IMR-90 (cell line): ENCODE results near the gene NTMT1. TPM values are rescaled to one million over a fixed set of nuclear protein-coding genes. Genes with fewer than 3 reads are reported as not detected.
A peak's percentile ranks its signal among the peaks of the same experiment; 100 is the strongest.

ENCODE experiments used
- ATAC-seq: fragments of 200-7000 bp; cut with Tn5 transposase; 2 replicates; pipeline ENCODE4 v1.9.1; 2020; ENCODE audit warnings: low read depth, mild to moderate bottlenecking, moderate library complexity
- BruUV-seq: library from RNA; stranded (reverse); fragments of 400-500 nt; replicated peaks from 2 replicates; lab custom pipeline; 2021; lab: Mats Ljungman, UMichigan
- CTCF ChIA-PET: fragments of 300-600 bp; formaldehyde crosslinking; extraction: SDS; loops from one replicate; lab custom pipeline; 2021; ENCODE audit warnings: antibody characterized with exemption; lab: Yijun Ruan, JAX
- POLR2A ChIA-PET: fragments of 300-600 bp; sonication (Branson Sonifier 250); formaldehyde crosslinking; loops from one replicate; lab custom pipeline; 2022; ENCODE audit warnings: antibody characterized with exemption; ENCODE audit not compliant: unreplicated experiment; lab: Charles Lee
- DNase-seq: peaks from one replicate; pipeline ENCODE4 v3.0.0; 2013
- H2AFZ ChIP-seq: replicated peaks from 2 replicates; pipeline ENCODE3; 2013; ENCODE audit warnings: low read length, mild to moderate bottlenecking; ENCODE audit not compliant: poor library complexity
- H2AK5ac ChIP-seq: 2 replicates; pipeline ENCODE4 v1.6.1; 2013; ENCODE audit warnings: low read depth, low read length, inconsistent platforms
- H2AK9ac ChIP-seq: replicated peaks from 2 replicates; pipeline ENCODE3; 2013; ENCODE audit warnings: mild to moderate bottlenecking, low read depth, low read length, moderate library complexity; ENCODE audit not compliant: poor library complexity
- H2BK120ac ChIP-seq: 2 replicates; pipeline ENCODE4 v1.6.1; 2013; ENCODE audit warnings: low read depth, low read length, inconsistent platforms
- H2BK15ac ChIP-seq: 3 replicates; pipeline ENCODE4 v1.6.1; 2013; ENCODE audit warnings: low read depth, low read length, inconsistent platforms
- H2BK20ac ChIP-seq: 2 replicates; pipeline ENCODE4 v1.6.1; 2013; ENCODE audit warnings: low read depth, mild to moderate bottlenecking, inconsistent platforms, low read length, moderate library complexity
- H2BK5ac ChIP-seq: 2 replicates; pipeline ENCODE4 v1.6.1; 2013; ENCODE audit warnings: mild to moderate bottlenecking, low read depth, low read length, inconsistent platforms; ENCODE audit not compliant: poor library complexity, severe bottlenecking
- H3K14ac ChIP-seq: replicated peaks from 2 replicates; pipeline ENCODE4 v1.6.1; 2013; ENCODE audit warnings: low read depth, low read length, inconsistent platforms
- H3K18ac ChIP-seq: 2 replicates; pipeline ENCODE4 v1.6.1; 2013; ENCODE audit warnings: low read depth, low read length, control low read depth
- H3K23ac ChIP-seq: 2 replicates; pipeline ENCODE4 v1.6.1; 2013; ENCODE audit warnings: low read depth, low read length, inconsistent platforms
- H3K27ac ChIP-seq: 2 replicates; pipeline ENCODE4 v1.5.1; 2013; ENCODE audit warnings: mild to moderate bottlenecking, control low read depth, low read length; ENCODE audit not compliant: insufficient read depth
- H3K27me3 ChIP-seq: 2 replicates; pipeline ENCODE4 v1.6.1; 2013; ENCODE audit warnings: low read length; ENCODE audit not compliant: control insufficient read depth, insufficient read depth
- H3K36me3 ChIP-seq: 2 replicates; pipeline ENCODE4 v1.6.1; 2013; ENCODE audit warnings: low read length, mixed read lengths; ENCODE audit not compliant: control insufficient read depth, insufficient read depth
- H3K4ac ChIP-seq: 2 replicates; pipeline ENCODE4 v1.6.1; 2013; ENCODE audit warnings: low read depth, low read length, inconsistent platforms
- H3K4me1 ChIP-seq: 2 replicates; pipeline ENCODE4 v1.6.1; 2013; ENCODE audit warnings: low read length, mixed read lengths; ENCODE audit not compliant: control insufficient read depth, insufficient read depth
- H3K4me2 ChIP-seq: 2 replicates; pipeline ENCODE4 v1.6.1; 2013; ENCODE audit warnings: low read depth, mild to moderate bottlenecking, control low read depth, low read length, moderate library complexity
- H3K4me3 ChIP-seq: 2 replicates; pipeline ENCODE4 v1.5.1; 2013; ENCODE audit warnings: low read depth, mild to moderate bottlenecking, control low read depth, low read length, moderate library complexity; ENCODE audit not compliant: insufficient read depth
- H3K56ac ChIP-seq: 2 replicates; pipeline ENCODE4 v1.6.1; 2013; ENCODE audit warnings: low read length, inconsistent platforms; ENCODE audit not compliant: insufficient read depth; ENCODE audit errors: extremely low read depth
- H3K79me1 ChIP-seq, 2 experiments: 2 replicates each; pipeline ENCODE4 v1.6.1; 2013; ENCODE audit warnings: low read length in 2 of 2, inconsistent platforms in 1 of 2, low read depth in 1 of 2
- H3K9ac ChIP-seq: 2 replicates; pipeline ENCODE4 v1.6.1; 2013; ENCODE audit warnings: low read depth, low read length, control low read depth
- H3K9me1 ChIP-seq: 2 replicates; pipeline ENCODE4 v1.6.1; 2013; ENCODE audit warnings: low read length, inconsistent platforms; ENCODE audit not compliant: insufficient read depth
- H3K9me3 ChIP-seq: 2 replicates; pipeline ENCODE4 v1.6.1; 2013; ENCODE audit warnings: low read length; ENCODE audit not compliant: control insufficient read depth, insufficient read depth
- H4K20me1 ChIP-seq: 2 replicates; pipeline ENCODE4 v1.6.1; 2013; ENCODE audit warnings: low read length, inconsistent platforms; ENCODE audit not compliant: insufficient read depth
- H4K5ac ChIP-seq: 2 replicates; pipeline ENCODE4 v1.6.1; 2013; ENCODE audit warnings: mild to moderate bottlenecking, low read depth, low read length, control low read depth
- H4K8ac ChIP-seq, 2 experiments: 2 replicates each; pipeline ENCODE4 v1.6.1; 2013; ENCODE audit warnings: low read depth in 2 of 2, low read length in 2 of 2, control low read depth in 1 of 2, inconsistent platforms in 1 of 2
- H4K91ac ChIP-seq: 2 replicates; pipeline ENCODE4 v1.6.1; 2013; ENCODE audit warnings: low read depth, low read length, inconsistent platforms; ENCODE audit not compliant: insufficient read depth
- BHLHE40 ChIP-seq: fragments of 150-350 bp; IDR thresholded peaks from 2 replicates; pipeline ENCODE4 v1.6.1; 2016; ENCODE audit warnings: mild to moderate bottlenecking, low read depth, low read length
- CEBPB ChIP-seq: IDR thresholded peaks from 2 replicates; pipeline ENCODE4 v1.6.1; 2012; ENCODE audit warnings: low read depth, low read length, improper control_type of control experiment
- CHD1 ChIP-seq: IDR thresholded peaks from 2 replicates; pipeline ENCODE4 v1.6.1; 2012; ENCODE audit warnings: low read depth, low read length, improper control_type of control experiment
- FOS ChIP-seq: fragments of 150-350 bp; IDR thresholded peaks from 2 replicates; pipeline ENCODE4 v1.6.1; 2016; ENCODE audit warnings: low read depth, low read length
- MAFK ChIP-seq: IDR thresholded peaks from 2 replicates; pipeline ENCODE4 v1.6.1; 2012; ENCODE audit warnings: low read depth, low read length, improper control_type of control experiment
- MAZ ChIP-seq: IDR thresholded peaks from 2 replicates; pipeline ENCODE4 v1.6.1; 2012; ENCODE audit warnings: low read depth, mild to moderate bottlenecking, low read length, improper control_type of control experiment, moderate library complexity, borderline replicate concordance
- MXI1 ChIP-seq: IDR thresholded peaks from 2 replicates; pipeline ENCODE4 v1.6.1; 2012; ENCODE audit warnings: low read depth, mild to moderate bottlenecking, low read length, moderate library complexity, borderline replicate concordance
- NFE2L2 ChIP-seq: fragments of 150-350 bp; IDR thresholded peaks from 2 replicates; pipeline ENCODE4 v1.6.1; 2016; ENCODE audit warnings: low read depth, mild to moderate bottlenecking, low read length
- POLR2A ChIP-seq: IDR thresholded peaks from 2 replicates; pipeline ENCODE4 v1.6.1; 2012; ENCODE audit warnings: mild to moderate bottlenecking, low read depth, low read length
- RAD21 ChIP-seq: IDR thresholded peaks from 2 replicates; pipeline ENCODE4 v1.6.1; 2012; ENCODE audit warnings: low read length, improper control_type of control experiment
- RCOR1 ChIP-seq: IDR thresholded peaks from 2 replicates; pipeline ENCODE4 v1.6.1; 2012; ENCODE audit warnings: mild to moderate bottlenecking, low read length, improper control_type of control experiment; ENCODE audit not compliant: insufficient replicate concordance
- RFX5 ChIP-seq: IDR thresholded peaks from 2 replicates; pipeline ENCODE4 v1.8.0; 2012; ENCODE audit warnings: low read depth, mild to moderate bottlenecking, low read length, moderate library complexity
- SMC3 ChIP-seq: fragments of 150-350 bp; IDR thresholded peaks from 2 replicates; pipeline ENCODE4 v1.6.1; 2016; ENCODE audit warnings: low read depth, mild to moderate bottlenecking, antibody characterized with exemption, low read length, moderate library complexity
- WGBS, 2 experiments: methylation state at CpG; one replicate each; pipeline versions ENCODE4 v1.1.5 to v1.1.7; 2013; ENCODE audit warnings: missing lambda C conversion rate in 2 of 2; ENCODE audit not compliant: insufficient read length in 1 of 2; ENCODE audit errors: extremely low coverage in 2 of 2; 5-methylcytosine and 5-hydroxymethylcytosine counted together
- dilution Hi-C: fragments of 300-500 bp; cut with HindIII; formaldehyde crosslinking; loops from one replicate; pipeline ENCODE4 v1.14.3; 2018; ENCODE audit warnings: low sequenced_read_pairs; ENCODE audit not compliant: unreplicated experiment
- in situ Hi-C: fragments of 300-500 bp; cut with MboI; formaldehyde crosslinking; loops from 3 replicates; pipeline ENCODE4 v1.14.3; 2019; ENCODE audit warnings: low sequenced_read_pairs, inconsistent platforms, mixed read lengths
- intact Hi-C: fragments of 100-400 bp; cut with micrococcal nuclease; formaldehyde crosslinking; loops from 2 replicates; pipeline ENCODE4 v1.10.0; 2022
- polyA plus RNA-seq, 3 experiments: library from polyadenylated mRNA; depleted of rRNA; stranded (reverse); fragments of >200 nt; gene quantifications; 2 replicates each; pipeline ENCODE4 v1.2.3, GENCODE V29; 2012; ENCODE audit warnings: low replicate concordance in 1 of 3
- total RNA-seq: library from RNA; depleted of rRNA; stranded (reverse); fragments of >200 nt; gene quantifications from 2 replicates; pipeline ENCODE4 v1.2.3, GENCODE V29; 2012
- TF ChIP-seq, protein P1 (sequence below): conservative IDR thresholded peaks from 2 replicates; pipeline ENCODE4 v1.5.1; 2012; ENCODE audit warnings: mild to moderate bottlenecking, low read depth, low read length, improper control_type of control experiment
- TF ChIP-seq, protein P2 (sequence below): fragments of 150-350 bp; IDR thresholded peaks from 2 replicates; pipeline ENCODE4 v1.6.1; 2017; ENCODE audit warnings: mild to moderate bottlenecking, antibody characterized with exemption, low read length, low read depth

Gene NTMT1
- total and polyA plus RNA-seq, 2 of the 4 experiments (the other 2 are of a cell fraction) = 68.1 to 88.1 TPM

DNA sequence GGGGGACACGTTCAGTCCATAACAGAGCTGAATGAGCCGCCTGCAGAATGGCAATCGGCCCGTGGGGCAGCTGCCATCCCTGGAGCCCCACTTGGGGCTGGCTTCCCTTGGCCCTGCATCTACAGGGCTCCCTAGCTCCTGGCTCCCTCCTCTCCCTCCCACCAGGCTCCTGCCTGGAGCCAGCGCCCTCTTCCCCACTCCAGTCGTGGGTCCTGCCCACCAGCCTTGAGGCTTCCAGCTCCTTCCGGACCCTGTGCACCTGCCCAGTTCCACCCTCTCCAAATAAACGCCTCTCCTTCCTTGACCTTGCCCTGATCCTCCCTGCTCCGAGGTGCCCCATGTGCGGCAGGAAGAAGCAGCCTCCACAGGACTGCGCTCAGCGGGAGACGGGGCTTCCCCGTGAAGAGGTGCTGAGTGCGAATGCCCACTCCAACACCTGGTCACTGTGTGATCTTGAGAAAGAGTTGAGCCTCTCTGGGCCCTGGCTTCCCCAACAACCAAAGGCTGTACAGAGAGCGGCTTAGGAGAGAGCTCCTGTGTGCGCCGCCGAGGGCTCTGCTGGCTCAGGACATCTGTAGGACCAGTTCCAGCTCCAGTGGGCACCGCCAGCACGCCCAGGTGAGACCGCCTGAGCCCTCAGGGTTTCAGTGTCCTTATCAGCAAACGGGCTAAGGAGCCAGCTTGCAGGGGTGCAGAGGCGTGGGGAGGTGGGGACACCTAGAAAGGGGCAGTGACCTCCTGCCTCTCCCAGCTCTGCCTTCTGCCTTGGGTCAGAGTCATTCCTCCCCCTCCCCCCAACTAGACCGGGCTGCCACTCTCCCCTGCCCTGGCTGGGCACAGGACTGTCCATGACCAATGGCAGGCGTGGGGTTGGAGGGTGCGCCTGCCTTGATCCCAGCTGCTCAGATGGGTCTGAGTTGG is 17.1 kb upstream of the NTMT1 start:
- intact Hi-C loops = no loop called here
- Histone ChIP-seq H3K18ac (no peak overlapping the region), H4K8ac (peak overlapping the region; percentile 25 to 54; a peak in 2 of 4 replicates), H3K23ac (no peak overlapping the region; the same call in 1 of the 2 replicates), H2BK5ac (peak overlapping the region; percentile 25), H2AFZ (no peak overlapping the region), H2BK20ac (peak overlapping the region; percentile 66; the same call in 1 of the 2 replicates), H4K91ac (peak overlapping the region; percentile 97), H3K4me3 (no peak overlapping the region), H3K14ac (no peak overlapping the region), H2BK15ac (peak overlapping the region; percentile 69; the same call in 2 of the 3 replicates), H3K9ac (no peak overlapping the region), H3K36me3 (no peaks in the 10 kb centered on the region), H3K56ac (no peak overlapping the region), H2BK120ac (peak overlapping the region; percentile 76), H3K4ac (peak overlapping the region; percentile 79), H3K27ac (no peak overlapping the region; the same call in 1 of the 2 replicates), H3K27me3 (no peaks in the 10 kb centered on the region), H3K9me1 (no peaks in the 10 kb centered on the region), H3K4me2 (no peak overlapping the region), H2AK9ac (peak overlapping the region; percentile 10), H3K79me1 (peaks cover 0 to 9% of the 10 kb centered on the region in 2 experiments; a peak in 2 of 4 replicates), H3K4me1 (peaks cover 16% of the 10 kb centered on the region), H2AK5ac (peak overlapping the region; percentile 90), H4K5ac (peak overlapping the region; percentile 28; the same call in 1 of the 2 replicates), H4K20me1 (no peaks in the 10 kb centered on the region), H3K9me3 (no peaks in the 10 kb centered on the region)
- POLR2A ChIA-PET = interaction anchor here (0.6 kb wide), 1 partner anchor 466 kb away, joined by 3 read pairs; no protein-coding TSS in a partner anchor
- ATAC-seq (no peak), DNase-seq (no peak)
- in situ Hi-C loops = loop anchor here (10.0 kb wide), 1 partner anchor 274 kb away; no protein-coding TSS in a partner anchor
- dilution Hi-C loops = no loop called here
- 83% methylated on average over 2 of the region's 27 CpGs; no CpG with 5 or more reads in 1 of the 2 experiments for WGBS, 2 experiments
- CTCF ChIA-PET = interaction anchor here (0.7 kb wide), 1 partner anchor 470 kb away, joined by 7 read pairs; no protein-coding TSS in a partner anchor
- no TSS peak for BruUV-seq
- TF ChIP-seq RFX5 = no peak
- TF ChIP-seq, protein P1, sequence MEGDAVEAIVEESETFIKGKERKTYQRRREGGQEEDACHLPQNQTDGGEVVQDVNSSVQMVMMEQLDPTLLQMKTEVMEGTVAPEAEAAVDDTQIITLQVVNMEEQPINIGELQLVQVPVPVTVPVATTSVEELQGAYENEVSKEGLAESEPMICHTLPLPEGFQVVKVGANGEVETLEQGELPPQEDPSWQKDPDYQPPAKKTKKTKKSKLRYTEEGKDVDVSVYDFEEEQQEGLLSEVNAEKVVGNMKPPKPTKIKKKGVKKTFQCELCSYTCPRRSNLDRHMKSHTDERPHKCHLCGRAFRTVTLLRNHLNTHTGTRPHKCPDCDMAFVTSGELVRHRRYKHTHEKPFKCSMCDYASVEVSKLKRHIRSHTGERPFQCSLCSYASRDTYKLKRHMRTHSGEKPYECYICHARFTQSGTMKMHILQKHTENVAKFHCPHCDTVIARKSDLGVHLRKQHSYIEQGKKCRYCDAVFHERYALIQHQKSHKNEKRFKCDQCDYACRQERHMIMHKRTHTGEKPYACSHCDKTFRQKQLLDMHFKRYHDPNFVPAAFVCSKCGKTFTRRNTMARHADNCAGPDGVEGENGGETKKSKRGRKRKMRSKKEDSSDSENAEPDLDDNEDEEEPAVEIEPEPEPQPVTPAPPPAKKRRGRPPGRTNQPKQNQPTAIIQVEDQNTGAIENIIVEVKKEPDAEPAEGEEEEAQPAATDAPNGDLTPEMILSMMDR = no peak
- no peak for TF ChIP-seq NFE2L2
- TF ChIP-seq CEBPB = no peak
- TF ChIP-seq MXI1 = no peak
- TF ChIP-seq POLR2A = no peak
- TF ChIP-seq RAD21 = no peak
- no peak for TF ChIP-seq MAZ
- no peak for TF ChIP-seq CHD1
- no peak for TF ChIP-seq MAFK
- no peak for TF ChIP-seq BHLHE40
- TF ChIP-seq RCOR1 = no peak
- TF ChIP-seq, protein P2, sequence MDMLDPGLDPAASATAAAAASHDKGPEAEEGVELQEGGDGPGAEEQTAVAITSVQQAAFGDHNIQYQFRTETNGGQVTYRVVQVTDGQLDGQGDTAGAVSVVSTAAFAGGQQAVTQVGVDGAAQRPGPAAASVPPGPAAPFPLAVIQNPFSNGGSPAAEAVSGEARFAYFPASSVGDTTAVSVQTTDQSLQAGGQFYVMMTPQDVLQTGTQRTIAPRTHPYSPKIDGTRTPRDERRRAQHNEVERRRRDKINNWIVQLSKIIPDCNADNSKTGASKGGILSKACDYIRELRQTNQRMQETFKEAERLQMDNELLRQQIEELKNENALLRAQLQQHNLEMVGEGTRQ = no peak
- no peak for TF ChIP-seq FOS
- TF ChIP-seq SMC3 = no peak
